Measurements from ENCODE around the gene TUBGCP6. TPM values are rescaled to one million over a fixed set of nuclear protein-coding genes. Genes with fewer than 3 reads are reported as not detected.
"Not testable (repeated sequence)": the region's sequence is repeated elsewhere in the genome, so short reads cannot be mapped to it uniquely, and the experiment has no call there.

Gene TUBGCP6
- polyA plus RNA-seq, 3 donors = 3.7 to 72.8 (median 4.3) TPM

GRCh38 chr22:50206599-50206998 is 38.2 kb downstream of the TUBGCP6 start:
- Histone ChIP-seq H3K79me2 (ENCODE audit: insufficient read depth, low read length) (peaks cover 76% of the 10 kb centered on the region), H3K4me2 (replicated peaks; ENCODE audit: extremely low read depth, low read length, poor library complexity, severe bottlenecking) (no peak overlapping the region), H2AFZ (ENCODE audit: insufficient read depth, low read depth, low read length, poor library complexity, severe bottlenecking) (no peak overlapping the region), H3K27ac (ENCODE audit: low read depth in 1 of 2, low read length in 2 of 2) (peak overlapping the region in 1 of 2 donors; percentile 50), H4K20me1 (ENCODE audit: insufficient read depth, low read length) (peaks cover 80% of the 10 kb centered on the region), H3K27me3 (ENCODE audit: control insufficient read depth in 2 of 2, insufficient read depth in 2 of 2, low read length in 2 of 2) (no peaks in the 10 kb centered on the region), H3K4me3 (replicated peaks in 1 of 3; ENCODE audit: low read depth in 2 of 3, low read length in 3 of 3) (no peak overlapping the region), H3K9ac (ENCODE audit: insufficient read depth, low read length, poor library complexity, severe bottlenecking) (no peak overlapping the region), H3K9me3 (replicated peaks in 1 of 2; ENCODE audit: control insufficient read depth in 1 of 2, insufficient read depth in 1 of 2, low read length in 2 of 2) (no peaks in the 10 kb centered on the region), H3K4me1 (ENCODE audit: control insufficient read depth in 1 of 2, insufficient read depth in 2 of 2, low read length in 2 of 2) (peaks cover 54 to 67% of the 10 kb centered on the region in 2 donors), H3K36me3 (replicated peaks in 1 of 2; ENCODE audit: control insufficient read depth in 1 of 2, insufficient read depth in 2 of 2, low read length in 2 of 2) (peaks cover 42 to 51% of the 10 kb centered on the region in 2 donors)
- peak; percentile 58 for TF ChIP-seq CTCF (IDR thresholded peaks at IDR 0.05)
- H3K27me3 Mint-ChIP-seq (ENCODE audit: low read depth in 3 of 3) = peaks cover 0 to 2% (median 0%) of the 10 kb centered on the region in 3 donors
- peak overlapping the region in 5 of 7 donors; percentile 60 to 82 (median 67) for H3K27ac Mint-ChIP-seq
- intact Hi-C loops (cut with micrococcal nuclease) = loop anchor here in 1 of 2 donors (5.0 to 10.0 kb wide), 2 partner anchors 34 to 282 kb away; partner anchors contain the start of gene PANX2
- 83% methylated on average over 10 of the region's 10 CpGs for WGBS (ENCODE audit: insufficient coverage)
- peaks cover 57% of the 10 kb centered on the region for H3K4me1 Mint-ChIP-seq
- DNase-seq = no peak
- H3K9me3 Mint-ChIP-seq = peaks cover 0 to 3% (median 0%) of the 10 kb centered on the region in 7 donors
- no peak overlapping the region for H3K4me3 Mint-ChIP-seq
- H3K36me3 Mint-ChIP-seq = peaks cover 61 to 67% of the 10 kb centered on the region in 2 donors

GRCh38 chr22:50205781-50206569 is 38.8 kb downstream of the TUBGCP6 start:
- intact Hi-C loops (cut with micrococcal nuclease) = loop anchor here in 1 of 2 donors (5.0 to 10.0 kb wide), 2 partner anchors 34 to 281 kb away; partner anchors contain the start of gene PANX2
- H3K9me3 Mint-ChIP-seq = peaks cover 0 to 3% (median 0%) of the 10 kb centered on the region in 7 donors
- Histone ChIP-seq H2AFZ (ENCODE audit: insufficient read depth, low read depth, low read length, poor library complexity, severe bottlenecking) (no peak overlapping the region), H3K27me3 (ENCODE audit: control insufficient read depth in 2 of 2, insufficient read depth in 2 of 2, low read length in 2 of 2) (no peaks in the 10 kb centered on the region), H3K4me2 (replicated peaks; ENCODE audit: extremely low read depth, low read length, poor library complexity, severe bottlenecking) (no peak overlapping the region), H3K9ac (ENCODE audit: insufficient read depth, low read length, poor library complexity, severe bottlenecking) (no peak overlapping the region), H4K20me1 (ENCODE audit: insufficient read depth, low read length) (peaks cover 76% of the 10 kb centered on the region), H3K9me3 (replicated peaks in 1 of 2; ENCODE audit: control insufficient read depth in 1 of 2, insufficient read depth in 1 of 2, low read length in 2 of 2) (no peaks in the 10 kb centered on the region), H3K36me3 (replicated peaks in 1 of 2; ENCODE audit: control insufficient read depth in 1 of 2, insufficient read depth in 2 of 2, low read length in 2 of 2) (peaks cover 36 to 44% of the 10 kb centered on the region in 2 donors), H3K4me1 (ENCODE audit: control insufficient read depth in 1 of 2, insufficient read depth in 2 of 2, low read length in 2 of 2) (peaks cover 55 to 71% of the 10 kb centered on the region in 2 donors), H3K4me3 (replicated peaks in 1 of 3; ENCODE audit: low read depth in 2 of 3, low read length in 3 of 3) (no peak overlapping the region), H3K79me2 (ENCODE audit: insufficient read depth, low read length) (peaks cover 75% of the 10 kb centered on the region), H3K27ac (ENCODE audit: low read depth in 1 of 2, low read length in 2 of 2) (peak overlapping the region in 1 of 2 donors; percentile 50)
- TF ChIP-seq CTCF (IDR thresholded peaks at IDR 0.05) = no peak
- DNase-seq = no peak
- no peak overlapping the region for H3K4me3 Mint-ChIP-seq
- H3K27me3 Mint-ChIP-seq (ENCODE audit: low read depth in 3 of 3) = peaks cover 0 to 2% (median 0%) of the 10 kb centered on the region in 3 donors
- WGBS (ENCODE audit: insufficient coverage) = 99% methylated on average over 44 of the region's 45 CpGs
- H3K36me3 Mint-ChIP-seq = peaks cover 57 to 63% of the 10 kb centered on the region in 2 donors
- peaks cover 57% of the 10 kb centered on the region for H3K4me1 Mint-ChIP-seq
- H3K27ac Mint-ChIP-seq = peak overlapping the region in 3 of 7 donors; percentile 50 to 67 (median 65)

GRCh38 chr22:50204998-50205397 is 39.8 kb downstream of the TUBGCP6 start:
- H4K20me1 ChIP-seq (ENCODE audit: insufficient read depth, low read length) = peaks cover 67% of the 10 kb centered on the region
- intact Hi-C loops (cut with micrococcal nuclease) = loop anchor here in 1 of 2 donors (5.0 to 10.0 kb wide), 2 partner anchors 33 to 280 kb away; partner anchors contain the start of gene PANX2
- H3K4me1 ChIP-seq (ENCODE audit: control insufficient read depth in 1 of 2, insufficient read depth in 2 of 2, low read length in 2 of 2) = peaks cover 58 to 74% of the 10 kb centered on the region in 2 donors
- H3K79me2 ChIP-seq (ENCODE audit: insufficient read depth, low read length) = peaks cover 66% of the 10 kb centered on the region
- peaks cover 26 to 34% of the 10 kb centered on the region in 2 donors for H3K36me3 ChIP-seq (replicated peaks in 1 of 2; ENCODE audit: control insufficient read depth in 1 of 2, insufficient read depth in 2 of 2, low read length in 2 of 2)
- H3K9me3 ChIP-seq (replicated peaks in 1 of 2; ENCODE audit: control insufficient read depth in 1 of 2, insufficient read depth in 1 of 2, low read length in 2 of 2); H2AFZ ChIP-seq (ENCODE audit: insufficient read depth, low read depth, low read length, poor library complexity, severe bottlenecking); H3K9me3 Mint-ChIP-seq; H3K9ac ChIP-seq (ENCODE audit: insufficient read depth, low read length, poor library complexity, severe bottlenecking); H3K27me3 Mint-ChIP-seq (ENCODE audit: low read depth in 3 of 3); H3K27me3 ChIP-seq (ENCODE audit: control insufficient read depth in 2 of 2, insufficient read depth in 2 of 2, low read length in 2 of 2): not testable (repeated sequence)
- peak overlapping the region; percentile 54 for H3K4me2 ChIP-seq (replicated peaks; ENCODE audit: extremely low read depth, low read length, poor library complexity, severe bottlenecking)
- H3K27ac ChIP-seq (ENCODE audit: low read depth in 1 of 2, low read length in 2 of 2) = peak overlapping the region; percentile 57 to 66
- WGBS (ENCODE audit: insufficient coverage) = 45% methylated on average over 9 of the region's 9 CpGs
- Mint-ChIP-seq H3K4me1 (peaks cover 57% of the 10 kb centered on the region), H3K27ac (peak overlapping the region; percentile 65 to 97 (median 91)), H3K4me3 (peak overlapping the region; percentile 65 to 68), H3K36me3 (peaks cover 51 to 53% of the 10 kb centered on the region in 2 donors)
- H3K4me3 ChIP-seq (replicated peaks in 1 of 3; ENCODE audit: low read depth in 2 of 3, low read length in 3 of 3) = peak overlapping the region; percentile 14 to 57 (median 20)
- DNase-seq = peak in 1 of 3 donors; percentile 37

Measured in CD14-positive monocyte (primary cell).